PFSK-1 (cell line): ENCODE results near the gene TMEM45A.

ENCODE experiments used
- FOXP2 ChIP-seq: optimal IDR thresholded peaks from 2 replicates; pipeline ENCODE3; 2011; ENCODE audit warnings: borderline replicate concordance, control low read depth, inconsistent platforms; ENCODE audit not compliant: insufficient read depth; ENCODE audit errors: extremely low read length, extremely low read depth
- POLR2AphosphoS5 ChIP-seq: IDR thresholded peaks from 2 replicates; pipeline ENCODE4 v1.6.1; 2012; ENCODE audit warnings: low read depth, mild to moderate bottlenecking, control low read depth, low read length, moderate library complexity
- SIN3A ChIP-seq: IDR thresholded peaks from 2 replicates; pipeline ENCODE4 v1.6.1; 2012; ENCODE audit warnings: mild to moderate bottlenecking, low read length, moderate library complexity, borderline replicate concordance; ENCODE audit not compliant: insufficient read depth
- TAF1 ChIP-seq: IDR thresholded peaks from 2 replicates; pipeline ENCODE4 v1.6.1; 2012; ENCODE audit warnings: low read length, control low read depth, borderline replicate concordance; ENCODE audit not compliant: insufficient read depth
- TF ChIP-seq, protein P1 (sequence below), 2 experiments: IDR thresholded peaks; 2 replicates each; pipeline versions ENCODE4 v1.6.1 to v1.8.0; 2011 to 2012; ENCODE audit warnings: low read depth in 2 of 2, low read length in 2 of 2, control low read depth in 1 of 2, inconsistent platforms in 1 of 2, mild to moderate bottlenecking in 1 of 2, moderate library complexity in 1 of 2; ENCODE audit not compliant: insufficient read depth in 1 of 2

Gene TMEM45A

DNA sequence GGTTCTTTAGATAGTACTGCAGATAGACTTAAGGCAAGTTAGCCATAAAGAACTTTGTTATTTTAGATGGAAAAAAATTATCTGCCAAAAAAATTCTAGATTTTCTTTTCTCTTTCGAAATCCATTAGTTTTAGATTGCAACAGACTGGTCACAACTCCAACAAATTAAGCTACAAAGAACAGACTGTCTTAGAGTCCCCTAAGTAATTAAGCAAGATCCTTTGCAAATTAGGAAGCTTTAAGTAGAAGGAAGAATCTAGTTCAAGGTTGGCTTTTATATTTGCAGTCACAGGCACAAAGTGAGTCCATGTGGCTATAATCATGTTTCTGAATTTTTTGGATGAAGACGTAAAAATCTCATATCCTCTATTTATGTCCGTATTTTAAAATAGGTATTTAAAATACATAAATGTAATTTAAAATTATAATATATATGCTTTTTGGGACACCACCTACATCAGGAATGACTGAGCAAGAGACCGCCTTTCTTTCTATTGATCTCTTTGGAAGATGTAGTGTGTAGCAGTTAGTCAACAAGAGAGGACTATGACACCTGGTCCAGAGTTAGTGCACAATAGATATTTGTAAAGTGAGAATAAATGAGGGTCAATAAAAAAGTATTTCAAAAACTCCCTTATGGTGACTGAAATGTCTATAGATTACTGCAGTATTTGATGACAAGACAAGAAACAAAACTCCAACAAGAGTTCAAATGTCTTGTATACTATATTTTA is 34.4 kb downstream of the TMEM45A start:
- TF ChIP-seq POLR2AphosphoS5 (no peak), SIN3A (no peak), TAF1 (no peak), FOXP2 (no peak)

DNA sequence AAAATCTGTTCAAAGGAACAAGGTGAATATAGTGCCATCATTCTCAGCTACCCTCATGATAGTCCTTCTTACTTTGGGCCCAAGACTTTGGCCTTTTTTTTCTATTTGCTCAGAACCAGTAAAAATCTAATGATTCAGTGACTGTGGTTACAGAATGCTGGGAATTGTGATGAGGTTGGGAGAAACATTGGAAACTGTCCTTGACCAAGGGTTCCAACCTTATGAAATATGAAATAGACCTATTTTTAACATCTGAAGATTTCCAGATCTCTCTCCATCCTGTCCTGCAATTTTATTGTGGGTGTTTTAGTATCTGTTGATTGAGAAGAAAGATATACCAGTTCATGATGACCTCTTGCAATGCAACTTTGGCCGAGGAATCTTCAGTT is 34.9 kb downstream of the TMEM45A start:
- TF ChIP-seq, protein P1, sequence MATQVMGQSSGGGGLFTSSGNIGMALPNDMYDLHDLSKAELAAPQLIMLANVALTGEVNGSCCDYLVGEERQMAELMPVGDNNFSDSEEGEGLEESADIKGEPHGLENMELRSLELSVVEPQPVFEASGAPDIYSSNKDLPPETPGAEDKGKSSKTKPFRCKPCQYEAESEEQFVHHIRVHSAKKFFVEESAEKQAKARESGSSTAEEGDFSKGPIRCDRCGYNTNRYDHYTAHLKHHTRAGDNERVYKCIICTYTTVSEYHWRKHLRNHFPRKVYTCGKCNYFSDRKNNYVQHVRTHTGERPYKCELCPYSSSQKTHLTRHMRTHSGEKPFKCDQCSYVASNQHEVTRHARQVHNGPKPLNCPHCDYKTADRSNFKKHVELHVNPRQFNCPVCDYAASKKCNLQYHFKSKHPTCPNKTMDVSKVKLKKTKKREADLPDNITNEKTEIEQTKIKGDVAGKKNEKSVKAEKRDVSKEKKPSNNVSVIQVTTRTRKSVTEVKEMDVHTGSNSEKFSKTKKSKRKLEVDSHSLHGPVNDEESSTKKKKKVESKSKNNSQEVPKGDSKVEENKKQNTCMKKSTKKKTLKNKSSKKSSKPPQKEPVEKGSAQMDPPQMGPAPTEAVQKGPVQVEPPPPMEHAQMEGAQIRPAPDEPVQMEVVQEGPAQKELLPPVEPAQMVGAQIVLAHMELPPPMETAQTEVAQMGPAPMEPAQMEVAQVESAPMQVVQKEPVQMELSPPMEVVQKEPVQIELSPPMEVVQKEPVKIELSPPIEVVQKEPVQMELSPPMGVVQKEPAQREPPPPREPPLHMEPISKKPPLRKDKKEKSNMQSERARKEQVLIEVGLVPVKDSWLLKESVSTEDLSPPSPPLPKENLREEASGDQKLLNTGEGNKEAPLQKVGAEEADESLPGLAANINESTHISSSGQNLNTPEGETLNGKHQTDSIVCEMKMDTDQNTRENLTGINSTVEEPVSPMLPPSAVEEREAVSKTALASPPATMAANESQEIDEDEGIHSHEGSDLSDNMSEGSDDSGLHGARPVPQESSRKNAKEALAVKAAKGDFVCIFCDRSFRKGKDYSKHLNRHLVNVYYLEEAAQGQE (IDR thresholded peaks at IDR 0.05; ENCODE audit: insufficient read depth in 1 of 2, low read depth in 2 of 2, low read length in 2 of 2) = no peak
- TF ChIP-seq SIN3A = no peak
- TF ChIP-seq POLR2AphosphoS5 = no peak
- no peak for TF ChIP-seq TAF1
- TF ChIP-seq FOXP2 = no peak

DNA sequence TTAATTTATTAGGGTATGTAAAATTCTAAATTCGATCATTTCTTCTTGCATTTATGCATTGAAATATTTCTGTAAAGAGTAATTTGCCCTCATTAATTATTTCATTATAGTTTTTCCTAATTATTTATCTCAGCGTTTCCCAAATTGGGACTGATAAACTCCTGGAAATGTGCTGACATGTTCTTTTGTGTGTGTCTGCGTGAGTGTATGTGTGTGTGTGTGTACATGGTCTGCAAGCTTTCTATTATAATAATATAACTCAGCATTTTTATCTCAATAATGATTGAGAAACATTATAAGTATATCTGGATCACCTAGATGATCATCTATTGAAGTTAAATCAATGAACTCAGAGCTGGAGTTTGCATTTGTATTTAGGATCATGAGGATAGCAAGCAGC is 38.7 kb downstream of the TMEM45A start:
- TF ChIP-seq FOXP2 (no peak), POLR2AphosphoS5 (no peak), TAF1 (no peak), SIN3A (no peak)
- TF ChIP-seq, protein P1 (IDR thresholded peaks at IDR 0.05; ENCODE audit: insufficient read depth in 1 of 2, low read depth in 2 of 2, low read length in 2 of 2) = no peak

DNA sequence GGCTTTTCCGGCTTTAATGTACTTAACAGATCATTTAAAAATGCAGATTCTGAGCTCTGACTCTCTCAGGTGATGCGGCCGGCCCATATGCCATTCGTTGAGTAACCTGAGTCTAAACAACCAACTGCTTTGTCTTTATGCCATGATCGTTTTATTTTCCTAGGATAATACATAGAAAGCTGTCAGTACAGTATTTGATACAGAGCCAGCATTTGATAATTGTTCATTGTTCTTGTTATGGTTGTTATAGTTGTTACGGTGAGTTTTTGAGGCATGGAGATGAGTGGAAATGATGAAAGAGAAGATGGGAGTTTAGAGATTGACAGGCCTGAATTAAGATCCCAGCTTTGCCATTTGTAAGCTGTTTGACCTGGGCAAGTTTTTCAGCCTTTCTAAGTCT is 40.0 kb downstream of the TMEM45A start:
- TF ChIP-seq, protein P1 (IDR thresholded peaks at IDR 0.05; ENCODE audit: insufficient read depth in 1 of 2, low read depth in 2 of 2, low read length in 2 of 2) = no peak
- no peak for TF ChIP-seq FOXP2
- no peak for TF ChIP-seq POLR2AphosphoS5
- no peak for TF ChIP-seq TAF1
- no peak for TF ChIP-seq SIN3A

DNA sequence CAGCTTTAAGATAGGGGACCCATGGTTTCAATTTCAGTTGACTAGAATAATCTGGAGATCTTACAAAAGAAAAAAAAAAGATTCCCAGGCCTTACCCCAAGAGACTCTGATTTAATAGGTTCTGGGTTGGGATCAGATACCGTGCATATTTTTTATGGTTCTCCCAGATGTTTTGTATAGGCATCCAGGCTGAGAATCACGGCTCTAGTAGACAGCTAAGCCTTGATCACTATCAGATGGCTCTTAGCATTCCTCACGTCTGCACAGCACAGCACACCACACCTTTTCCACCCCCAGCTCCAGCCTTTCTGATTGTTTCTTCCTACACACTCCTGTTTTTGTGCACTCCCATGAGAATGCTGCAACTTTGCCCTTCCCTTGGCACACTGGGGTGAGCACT is 40.8 kb downstream of the TMEM45A start:
- no peak for TF ChIP-seq FOXP2
- TF ChIP-seq POLR2AphosphoS5 = no peak
- no peak for TF ChIP-seq SIN3A
- TF ChIP-seq, protein P1 (IDR thresholded peaks at IDR 0.05; ENCODE audit: insufficient read depth in 1 of 2, low read depth in 2 of 2, low read length in 2 of 2) = no peak
- no peak for TF ChIP-seq TAF1
